IPS-18c (cell line): ENCODE measurements around the gene CPNE2.
A peak's percentile ranks its signal among the peaks of the same experiment; 100 is the strongest.
"Not testable (repeated sequence)": the region's sequence is repeated elsewhere in the genome, so short reads cannot be mapped to it uniquely, and the experiment has no call there.

Experiments used
- H3K4me3 ChIP-seq: 2 replicates; pipeline ENCODE4 v1.7.0; 2013; ENCODE audit warnings: low read depth, mild to moderate bottlenecking, low read length, moderate library complexity; ENCODE audit not compliant: insufficient read depth
- H3K9me3 ChIP-seq: one replicate; pipeline ENCODE4 v1.6.1; 2013; ENCODE audit warnings: mild to moderate bottlenecking, low read length, moderate library complexity; ENCODE audit not compliant: control insufficient read depth, insufficient read depth

CPNE2 gene

DNA sequence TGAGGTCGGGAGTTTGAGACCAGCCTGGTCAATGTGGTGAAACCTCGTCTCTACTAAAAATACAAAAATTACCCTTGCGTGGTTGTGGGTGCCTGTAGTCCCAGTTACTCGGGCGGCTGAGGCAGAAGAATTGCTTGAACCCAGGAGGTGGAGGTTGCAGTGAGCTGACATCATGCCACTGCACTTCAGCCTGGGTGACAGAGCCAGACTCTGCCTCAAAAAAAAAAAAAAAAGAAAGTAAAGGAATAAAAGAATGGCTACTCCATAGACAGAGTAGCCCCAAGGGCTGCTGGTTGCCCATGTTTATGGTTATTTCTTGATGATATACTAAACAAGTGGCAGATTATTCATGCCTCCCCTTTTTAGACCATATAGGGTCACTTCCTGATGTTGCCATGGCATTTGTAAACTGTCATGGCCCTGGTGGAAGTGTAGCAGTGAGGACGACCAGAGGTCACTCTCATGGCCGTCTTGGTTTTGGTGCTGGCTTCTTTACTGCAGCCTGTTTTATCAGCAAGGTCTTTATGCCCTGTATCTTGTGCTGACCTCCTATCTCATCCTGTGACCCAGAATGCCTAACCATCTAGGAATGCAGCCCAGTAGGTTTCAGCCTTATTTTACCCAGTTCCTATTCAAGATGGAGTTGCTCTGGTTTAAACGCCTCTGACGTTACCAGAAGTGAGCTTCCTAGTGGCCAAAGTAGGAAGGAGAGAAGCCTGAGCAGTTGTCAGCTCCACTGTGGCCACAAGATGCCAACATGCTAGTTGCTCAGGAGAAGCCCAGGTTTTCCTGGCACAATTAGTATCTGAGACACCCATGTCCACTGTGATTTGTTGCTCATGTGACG lies 17.1 kb downstream of the CPNE2 start:
- not testable (repeated sequence) for H3K9me3 ChIP-seq, H3K4me3 ChIP-seq

DNA sequence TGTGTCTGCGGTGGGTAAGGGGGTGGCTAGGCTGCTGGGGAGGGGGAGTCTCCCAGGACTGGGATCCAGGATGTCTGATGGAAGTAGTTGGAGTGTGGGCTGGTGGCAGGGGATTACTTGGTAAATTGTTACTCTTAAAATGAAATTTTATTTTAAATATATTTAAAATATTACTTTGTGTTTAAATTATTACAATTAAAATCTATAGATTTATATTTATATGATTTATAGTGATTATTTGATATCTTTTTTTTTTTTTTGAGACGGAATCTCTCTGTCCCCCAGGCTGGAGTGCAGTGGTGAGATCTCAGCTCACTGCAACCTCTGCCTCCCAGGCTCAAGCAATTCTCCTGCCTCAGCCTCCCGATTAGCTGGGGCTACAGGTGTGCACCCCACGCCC lies 18.6 kb downstream of the CPNE2 start:
- Histone ChIP-seq H3K4me3 (no peak overlapping the region), H3K9me3 (peaks cover 2% of the 10 kb centered on the region)

DNA sequence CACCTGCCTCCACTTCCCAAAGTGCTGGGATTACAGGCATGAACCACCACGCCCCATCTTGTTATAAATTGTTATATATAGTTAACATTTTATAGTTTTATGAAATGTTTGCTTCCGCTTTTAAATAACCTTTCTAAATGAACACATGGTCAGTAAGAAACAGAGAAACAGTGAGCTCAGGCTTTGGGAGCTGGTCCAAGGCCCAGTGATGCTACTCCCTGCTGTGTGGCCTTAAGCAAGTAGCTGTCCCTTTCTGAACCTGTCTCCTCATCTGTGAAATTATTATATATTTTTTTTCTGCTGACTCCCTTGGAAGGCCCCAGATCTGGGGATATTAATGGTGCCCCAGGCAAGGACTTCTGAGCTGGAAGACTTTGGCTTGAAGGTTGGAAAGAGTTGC lies 19.0 kb downstream of the CPNE2 start:
- Histone ChIP-seq H3K4me3 (no peak overlapping the region), H3K9me3 (peaks cover 2% of the 10 kb centered on the region)

GRCh38 chr16:57112403-57113041 lies 20.1 kb downstream of the CPNE2 start:
- no peak overlapping the region for H3K4me3 ChIP-seq
- peaks cover 2% of the 10 kb centered on the region for H3K9me3 ChIP-seq

DNA sequence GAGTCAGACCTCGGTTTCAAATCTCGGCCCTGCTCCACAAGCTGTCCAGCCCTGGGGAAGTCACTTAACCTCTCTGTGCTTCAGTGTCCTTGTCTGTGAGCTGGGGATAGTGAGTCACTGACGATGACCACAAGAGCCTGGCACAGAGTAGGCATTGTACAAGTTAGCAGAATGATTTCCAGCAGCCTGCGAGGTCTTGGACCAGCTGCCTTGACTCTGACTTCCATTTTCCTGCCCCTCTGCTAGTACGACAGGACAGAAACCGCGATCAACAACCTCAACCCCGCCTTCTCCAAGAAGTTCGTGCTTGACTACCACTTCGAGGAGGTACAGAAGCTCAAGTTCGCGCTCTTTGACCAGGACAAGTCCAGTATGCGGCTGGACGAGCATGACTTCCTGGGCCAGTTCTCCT lies 20.7 kb downstream of the CPNE2 start:
- Histone ChIP-seq H3K9me3 (peaks cover 2% of the 10 kb centered on the region), H3K4me3 (peak overlapping the region; percentile 3; the same call in 1 of the 2 replicates)

- Histone ChIP-seq H3K9me3 (peaks cover 2% of the 10 kb centered on the region), H3K4me3 (no peak overlapping the region)
Measured at GRCh38 chr16:57113664-57114063, 21.3 kb downstream of the CPNE2 start.

- Histone ChIP-seq H3K4me3 (no peak overlapping the region), H3K9me3 (peaks cover 2% of the 10 kb centered on the region)
Measured at GRCh38 chr16:57115168-57115513, 22.8 kb downstream of the CPNE2 start.

GRCh38 chr16:57115514-57116182 lies 23.3 kb downstream of the CPNE2 start:
- no peak overlapping the region for H3K4me3 ChIP-seq
- peaks cover 2% of the 10 kb centered on the region for H3K9me3 ChIP-seq

DNA sequence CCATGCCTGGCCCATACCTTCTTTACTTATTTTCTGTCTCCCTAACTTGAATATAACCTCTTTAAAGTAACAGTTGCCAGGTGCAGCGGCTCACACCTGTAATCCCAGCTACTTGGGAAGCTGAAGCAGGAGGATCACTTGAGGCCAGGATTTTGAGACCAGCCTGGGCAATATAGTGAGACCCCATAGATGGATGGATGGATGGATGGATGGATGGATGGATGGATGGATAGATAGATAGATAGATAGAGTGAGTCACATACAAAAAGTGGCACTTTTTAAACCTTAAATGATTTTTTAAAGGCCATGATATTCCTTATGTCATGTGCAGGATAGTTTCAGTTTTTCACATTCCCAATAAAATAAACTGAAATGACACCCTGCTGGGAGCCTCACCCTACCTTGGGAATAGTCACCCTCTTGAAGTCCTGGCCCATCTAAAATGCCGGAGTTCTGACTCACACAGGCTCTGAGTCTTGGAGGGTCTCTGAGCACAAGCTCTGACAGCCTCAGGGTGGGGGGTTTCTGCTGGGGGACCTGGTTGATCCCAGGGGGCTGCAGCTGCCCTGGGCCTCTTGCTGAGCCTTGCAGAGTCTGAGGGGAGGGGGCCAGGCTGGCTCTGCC lies 26.2 kb downstream of the CPNE2 start:
- H3K9me3 ChIP-seq = peaks cover 2% of the 10 kb centered on the region
- no peak overlapping the region for H3K4me3 ChIP-seq

DNA sequence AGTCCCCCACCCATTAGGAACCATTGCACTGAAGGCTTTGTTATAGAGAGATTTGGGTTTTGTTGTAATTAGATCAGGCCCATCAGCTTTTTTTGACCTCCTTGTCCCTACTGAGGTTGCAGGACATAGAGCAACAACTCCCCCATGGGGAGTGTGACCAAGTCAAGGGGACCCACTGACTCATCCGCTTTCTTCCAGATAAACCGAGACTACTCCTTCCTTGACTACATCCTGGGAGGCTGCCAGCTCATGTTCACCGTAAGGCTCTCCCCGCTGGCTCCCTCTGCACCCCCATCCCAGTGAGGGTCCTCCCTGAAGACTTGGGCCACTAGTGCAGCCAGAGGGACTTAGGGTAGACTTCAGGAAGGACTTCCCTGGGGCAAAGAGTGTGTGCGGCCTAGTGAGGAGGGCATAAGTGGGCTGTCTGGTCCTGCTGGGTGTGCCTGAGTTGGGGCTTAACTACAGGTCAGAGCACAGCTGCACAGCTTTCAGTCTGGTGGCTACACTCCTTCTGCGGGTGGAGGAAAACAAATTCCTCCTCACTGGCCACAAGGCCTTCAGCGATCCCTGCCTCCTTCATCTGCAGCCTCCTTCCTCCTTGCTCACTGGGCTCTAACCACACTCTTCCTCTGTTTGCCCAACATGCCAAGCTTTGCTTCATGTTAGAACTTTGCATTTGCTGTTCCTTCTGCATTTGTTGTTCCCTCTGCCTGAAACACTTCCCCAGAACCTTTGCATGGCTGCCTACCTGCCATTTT lies 31.0 kb downstream of the CPNE2 start:
- no peak overlapping the region for H3K4me3 ChIP-seq
- H3K9me3 ChIP-seq = no peaks in the 10 kb centered on the region

GRCh38 chr16:57123974-57124674 lies 31.7 kb downstream of the CPNE2 start:
- H3K9me3 ChIP-seq = no peaks in the 10 kb centered on the region

GRCh38 chr16:57125376-57125775 lies 33.0 kb downstream of the CPNE2 start:
- H3K4me3 ChIP-seq = no peak overlapping the region
- H3K9me3 ChIP-seq = no peaks in the 10 kb centered on the region

More at GRCh38 chr16:57123974-57124674, 31.7 kb downstream of the CPNE2 start:
- no peak overlapping the region for H3K4me3 ChIP-seq

DNA sequence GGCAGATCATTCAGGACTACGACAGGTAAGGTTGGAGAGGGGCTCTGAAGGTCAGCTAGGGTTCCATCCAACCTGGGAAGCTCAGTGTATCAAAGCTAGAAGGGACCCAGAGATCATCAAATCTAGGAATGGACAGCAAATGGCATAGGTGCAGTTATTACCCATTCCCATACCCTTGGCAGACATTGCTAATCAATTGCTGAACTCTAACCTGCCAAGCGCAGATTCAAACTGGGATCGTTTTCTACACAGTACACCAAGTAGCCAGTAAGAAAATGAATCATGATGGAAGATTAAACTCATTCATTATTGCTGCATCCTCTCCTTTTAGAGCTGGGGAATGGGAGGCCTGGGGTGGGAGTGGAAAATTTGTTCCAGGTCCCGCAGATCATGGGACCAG lies 33.6 kb downstream of the CPNE2 start:
- H3K4me3 ChIP-seq = no peak overlapping the region
- H3K9me3 ChIP-seq = no peaks in the 10 kb centered on the region

DNA sequence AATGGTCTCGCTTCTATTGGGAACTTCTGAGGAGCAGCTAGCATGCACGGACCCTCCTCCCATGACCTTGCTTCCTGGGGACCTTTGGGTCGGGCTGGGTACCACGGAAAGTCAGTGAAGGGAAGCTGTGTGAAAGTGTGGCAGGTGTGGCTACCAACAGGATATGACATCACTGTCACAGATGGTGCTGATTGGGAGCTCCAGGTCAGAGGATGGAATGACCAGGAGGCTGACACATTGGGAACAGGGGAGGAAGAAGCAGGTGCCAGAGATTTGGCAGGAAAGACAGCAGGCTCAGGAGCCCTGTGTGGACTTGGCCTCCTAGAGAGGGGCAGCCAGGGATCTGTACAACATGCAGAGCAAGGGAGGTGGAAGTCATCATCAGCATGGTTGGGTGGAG lies 34.0 kb downstream of the CPNE2 start:
- Histone ChIP-seq H3K9me3 (no peaks in the 10 kb centered on the region), H3K4me3 (no peak overlapping the region)

GRCh38 chr16:57127037-57127763 lies 34.8 kb downstream of the CPNE2 start:
- no peak overlapping the region for H3K4me3 ChIP-seq

DNA sequence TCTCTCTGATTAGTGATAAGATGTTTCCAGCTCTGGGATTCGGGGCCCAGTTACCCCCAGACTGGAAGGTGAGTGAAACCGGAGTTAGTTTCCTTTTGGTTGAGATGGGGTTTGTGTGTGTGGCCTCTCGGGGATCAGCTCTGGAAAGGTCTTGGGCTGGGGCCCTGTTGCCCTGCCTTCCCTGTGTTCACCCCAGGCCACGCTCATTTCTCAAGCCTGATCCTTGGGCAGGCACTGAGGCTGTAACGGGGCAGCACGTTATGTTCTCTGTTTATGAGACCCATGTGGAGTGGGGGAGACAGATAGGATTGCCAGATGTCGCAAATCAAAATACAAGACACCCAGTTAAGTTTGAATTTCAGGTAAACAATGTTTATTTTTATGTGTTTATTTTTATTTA lies 35.5 kb downstream of the CPNE2 start:
- Histone ChIP-seq H3K9me3 (no peaks in the 10 kb centered on the region), H3K4me3 (no peak overlapping the region)

More at GRCh38 chr16:57127037-57127763, 34.8 kb downstream of the CPNE2 start:
- no peaks in the 10 kb centered on the region for H3K9me3 ChIP-seq
